Upper lobe of left lung (tissue), 4 donors: ENCODE results near the gene MFSD6.

Source experiments
- EP300 ChIP-seq, 4 donors: sonication (generic); formaldehyde crosslinking; IDR thresholded peaks; one replicate each; pipeline ENCODE4 v1.5.1; 2017; ENCODE audit warnings: antibody characterized with exemption in 4 of 4, control low read depth in 2 of 4
- POLR2A ChIP-seq, 4 donors: fragments of 450-650 bp; IDR thresholded peaks; one replicate each; pipeline ENCODE4 v1.5.1; 2016 to 2017; ENCODE audit warnings: antibody characterized with exemption in 4 of 4, mild to moderate bottlenecking in 2 of 4

GRCh38 chr2:190410166-190410565 is 2.0 kb downstream of the MFSD6 start:
- no peak for TF ChIP-seq EP300 (IDR thresholded peaks at IDR 0.05)
- no peak for TF ChIP-seq POLR2A (IDR thresholded peaks at IDR 0.05)
